Endodermal cell (in vitro differentiated cells): ENCODE data around the gene ZNF567. TPM values are rescaled to one million over a fixed set of nuclear protein-coding genes. Genes with fewer than 3 reads are reported as not detected.

Experiments
- DNase-seq: peaks from one replicate; pipeline ENCODE4 v3.0.0-alpha.2; 2017
- H3K27ac ChIP-seq: 2 replicates; pipeline ENCODE4 v1.5.1; 2013; ENCODE audit warnings: mild to moderate bottlenecking, low read depth, low read length, moderate library complexity
- H3K27me3 ChIP-seq: 2 replicates; pipeline ENCODE4 v1.6.1; 2013; ENCODE audit warnings: mild to moderate bottlenecking, low read length, moderate library complexity; ENCODE audit not compliant: insufficient read depth, control insufficient read depth, poor library complexity, severe bottlenecking
- H3K36me3 ChIP-seq: 2 replicates; pipeline ENCODE4 v1.7.0; 2013; ENCODE audit warnings: mild to moderate bottlenecking, low read length, moderate library complexity; ENCODE audit not compliant: control insufficient read depth, insufficient read depth
- H3K4me1 ChIP-seq: one replicate; pipeline ENCODE4 v1.7.0; 2013; ENCODE audit warnings: low read length; ENCODE audit not compliant: control insufficient read depth, insufficient read depth
- H3K4me3 ChIP-seq: 2 replicates; pipeline ENCODE4 v1.5.1; 2013; ENCODE audit warnings: mild to moderate bottlenecking, low read length, moderate library complexity
- H3K9ac ChIP-seq: 2 replicates; pipeline ENCODE4 v1.6.1; 2013; ENCODE audit warnings: mild to moderate bottlenecking, low read length, moderate library complexity; ENCODE audit not compliant: poor library complexity, severe bottlenecking; ENCODE audit errors: extremely low read depth
- H3K9me3 ChIP-seq: 2 replicates; pipeline ENCODE4 v1.6.1; 2013; ENCODE audit warnings: mild to moderate bottlenecking, low read length, moderate library complexity; ENCODE audit not compliant: control insufficient read depth
- H3K27ac Mint-ChIP-seq: 2 replicates; pipeline ENCODE4 v1.8.0; 2020; ENCODE audit warnings: mixed read lengths
- H3K27me3 Mint-ChIP-seq: 2 replicates; pipeline ENCODE4 v1.8.0; 2021; ENCODE audit warnings: mild to moderate bottlenecking, mixed read lengths; ENCODE audit not compliant: insufficient read depth
- H3K36me3 Mint-ChIP-seq: 2 replicates; pipeline ENCODE4 v1.8.0; 2020; ENCODE audit warnings: low read depth, mixed read lengths
- H3K4me1 Mint-ChIP-seq: 2 replicates; pipeline ENCODE4 v1.8.0; 2020; ENCODE audit warnings: mixed read lengths
- H3K4me3 Mint-ChIP-seq: 2 replicates; pipeline ENCODE4 v1.8.0; 2020; ENCODE audit warnings: mild to moderate bottlenecking, moderate library complexity, mixed read lengths
- H3K9me3 Mint-ChIP-seq: 2 replicates; pipeline ENCODE4 v1.8.0; 2020; ENCODE audit warnings: mild to moderate bottlenecking, mixed read lengths
- WGBS, 2 experiments: methylation state at CpG; one replicate each; pipeline versions ENCODE4 v1.1.5 to v1.1.7; 2013; ENCODE audit warnings: missing lambda C conversion rate in 2 of 2, mixed read lengths in 1 of 2; ENCODE audit not compliant: insufficient coverage in 1 of 2, insufficient read length in 1 of 2; 5-methylcytosine and 5-hydroxymethylcytosine counted together
- long read RNA-seq, 4 experiments: library from polyadenylated mRNA in 2 of 4; library from RNA in 1 of 4; library from capped mRNA in 1 of 4; stranded (forward) in 3 of 4; unstranded in 1 of 4; transcript quantifications; one replicate each; pipeline ENCODE4 v2.0.0, GENCODE V29; 2020 to 2021; ENCODE audit warnings: inconsistent platforms in 1 of 4
- polyA plus RNA-seq, 2 experiments: library from polyadenylated mRNA; stranded (reverse); fragments of 50-300 nt; gene quantifications; one replicate each; pipeline ENCODE4 v1.2.3, GENCODE V29; 2013
- total RNA-seq, 2 donors: library from RNA; stranded (reverse); fragmentation: NEBNext Ultra II Directional in 1 of 2; extraction: Animal tissue kit (Norgen Biotek cat#: 25700) in 1 of 2; gene quantifications; 2 replicates in 1 of 2; 3 replicates in 1 of 2; pipeline ENCODE4 v1.2.1, GENCODE V29; 2021
- TF ChIP-seq, protein P1 (sequence below): fragments of 200-600 bp; sonication (generic); conservative IDR thresholded peaks from 2 replicates; pipeline ENCODE4 v1.5.0; 2021; ENCODE audit warnings: antibody characterized with exemption, mild to moderate bottlenecking

The ZNF567 gene
- total RNA-seq, result 10 to 100 TPM; 14.3 to 17.2 TPM
- polyA plus RNA-seq (2013, experiment 1 of 2), result 14.5 TPM
- polyA plus RNA-seq (2013, experiment 2 of 2), result 13.5 TPM
- long read RNA-seq, experiment 1, partial matches to known transcripts, result 2 of 3 reads
- long read RNA-seq, experiment 1, other reads (novel, unspliced or antisense), result 1 of 3 reads
- long read RNA-seq, experiment 2, partial matches to known transcripts, result 0 of 22 reads
- long read RNA-seq, experiment 2, other reads (novel, unspliced or antisense), result 18 of 22 reads
- long read RNA-seq, experiment 3, partial matches to known transcripts, result 11 of 44 reads
- long read RNA-seq, experiment 3, other reads (novel, unspliced or antisense), result 29 of 44 reads
- long read RNA-seq, experiment 4, partial matches to known transcripts, result 8 of 27 reads
- long read RNA-seq, experiment 4, other reads (novel, unspliced or antisense), result 14 of 27 reads

- H3K4me1 Mint-ChIP-seq, result peaks cover 10% of the 10 kb centered on the region
- TF ChIP-seq, protein P1, sequence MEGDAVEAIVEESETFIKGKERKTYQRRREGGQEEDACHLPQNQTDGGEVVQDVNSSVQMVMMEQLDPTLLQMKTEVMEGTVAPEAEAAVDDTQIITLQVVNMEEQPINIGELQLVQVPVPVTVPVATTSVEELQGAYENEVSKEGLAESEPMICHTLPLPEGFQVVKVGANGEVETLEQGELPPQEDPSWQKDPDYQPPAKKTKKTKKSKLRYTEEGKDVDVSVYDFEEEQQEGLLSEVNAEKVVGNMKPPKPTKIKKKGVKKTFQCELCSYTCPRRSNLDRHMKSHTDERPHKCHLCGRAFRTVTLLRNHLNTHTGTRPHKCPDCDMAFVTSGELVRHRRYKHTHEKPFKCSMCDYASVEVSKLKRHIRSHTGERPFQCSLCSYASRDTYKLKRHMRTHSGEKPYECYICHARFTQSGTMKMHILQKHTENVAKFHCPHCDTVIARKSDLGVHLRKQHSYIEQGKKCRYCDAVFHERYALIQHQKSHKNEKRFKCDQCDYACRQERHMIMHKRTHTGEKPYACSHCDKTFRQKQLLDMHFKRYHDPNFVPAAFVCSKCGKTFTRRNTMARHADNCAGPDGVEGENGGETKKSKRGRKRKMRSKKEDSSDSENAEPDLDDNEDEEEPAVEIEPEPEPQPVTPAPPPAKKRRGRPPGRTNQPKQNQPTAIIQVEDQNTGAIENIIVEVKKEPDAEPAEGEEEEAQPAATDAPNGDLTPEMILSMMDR, result peak; percentile 49
- peak within 1 kb of the TSS; percentile 99 for H3K4me3 Mint-ChIP-seq
- Histone ChIP-seq H3K36me3 (peaks cover 39% of the 10 kb centered on the region), H3K27ac (no peak within 1 kb of the TSS), H3K9me3 (peaks cover 38% of the 10 kb centered on the region), H3K27me3 (no peaks in the 10 kb centered on the region), H3K4me1 (no peaks in the 10 kb centered on the region), H3K9ac (peak within 1 kb of the TSS; percentile 90), H3K4me3 (peak within 1 kb of the TSS; percentile 99)
- no peaks in the 10 kb centered on the region for H3K27me3 Mint-ChIP-seq
- DNase-seq, result peak; percentile 99
- peaks cover 52% of the 10 kb centered on the region for H3K36me3 Mint-ChIP-seq
- peaks cover 31% of the 10 kb centered on the region for H3K9me3 Mint-ChIP-seq
- H3K27ac Mint-ChIP-seq, result peak within 1 kb of the TSS; percentile 99
- 1% methylated on average over 19 to 69 of the region's 69 CpGs for WGBS, 2 experiments
Measured at GRCh38 chr19:36687214-36688056, at the start of gene ZNF567. Gene ZNF567, plus strand, starts transcription at chr19:36687612. Its CDS starts 7,256 bp downstream, at chr19:36694868.

- Mint-ChIP-seq H3K36me3 (peaks cover 66% of the 10 kb centered on the region), H3K27me3 (no peaks in the 10 kb centered on the region), H3K4me3 (no peak overlapping the region), H3K27ac (no peak overlapping the region), H3K4me1 (no peaks in the 10 kb centered on the region), H3K9me3 (peaks cover 90% of the 10 kb centered on the region)
- TF ChIP-seq, protein P1, result no peak
- Histone ChIP-seq H3K4me1 (no peaks in the 10 kb centered on the region), H3K9me3 (peaks cover 97% of the 10 kb centered on the region), H3K9ac (no peak overlapping the region), H3K36me3 (peaks cover 43% of the 10 kb centered on the region), H3K27me3 (no peaks in the 10 kb centered on the region), H3K27ac (no peak overlapping the region), H3K4me3 (peak overlapping the region; percentile 68)
- 83 to 100% methylated on average over 2 to 3 of the region's 5 CpGs for WGBS, 2 experiments
- no peak for DNase-seq
Measured at GRCh38 chr19:36638862-36639510, 48.4 kb upstream of the ZNF567 start.

DNA sequence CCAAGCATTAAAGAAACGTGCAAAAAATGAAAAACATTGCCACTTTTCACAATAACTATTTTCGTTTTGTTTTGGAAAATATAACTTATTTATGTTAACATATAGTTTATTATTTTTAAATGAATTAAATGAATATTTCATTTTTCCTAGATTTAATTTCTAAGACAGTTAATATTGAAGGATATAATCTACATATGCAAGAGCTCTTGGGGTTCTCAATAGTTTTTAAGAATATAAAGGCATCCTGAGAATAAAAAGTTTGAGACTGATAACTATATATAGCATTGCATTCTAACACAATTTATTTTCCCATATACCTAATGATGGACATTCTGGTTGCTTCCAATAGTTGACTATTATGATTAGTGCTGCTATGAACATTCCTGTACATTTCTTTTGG lies 40.7 kb upstream of the ZNF567 start:
- no peaks in the 10 kb centered on the region for H3K27me3 Mint-ChIP-seq
- H3K9me3 Mint-ChIP-seq, result peaks cover 78% of the 10 kb centered on the region
- peaks cover 55% of the 10 kb centered on the region for H3K36me3 ChIP-seq

More for the DNA sequence above, 40.7 kb upstream of the ZNF567 start:
- no peak overlapping the region for H3K4me3 Mint-ChIP-seq
- H3K4me1 Mint-ChIP-seq, result no peaks in the 10 kb centered on the region
- H3K27me3 ChIP-seq, result no peaks in the 10 kb centered on the region
- 100% methylated on average over 1 of the region's 2 CpGs; no CpG with 5 or more reads in 1 of the 2 experiments for WGBS, 2 experiments
- H3K27ac ChIP-seq, result no peak overlapping the region
- no peak overlapping the region for H3K27ac Mint-ChIP-seq
- DNase-seq, result no peak
- H3K4me1 ChIP-seq, result no peaks in the 10 kb centered on the region
- peak overlapping the region; percentile 60 for H3K4me3 ChIP-seq
- peaks cover 91% of the 10 kb centered on the region for H3K9me3 ChIP-seq
- TF ChIP-seq, protein P1, result no peak
- H3K36me3 Mint-ChIP-seq, result peaks cover 76% of the 10 kb centered on the region
- no peak overlapping the region for H3K9ac ChIP-seq
